Stimulated activated CD4-positive, alpha-beta T cell treated with anti-CD3 and anti-CD28 coated beads, Interleukin-12 subunit alpha, Interleukin-12 subunit beta, amount 100 ng/mL, for 4 hours (primary cell): ENCODE results near the gene EXTL1.

Experiments
- DNase-seq: peaks from one replicate; pipeline ENCODE4 v3.0.0-alpha.2; 2020

EXTL1 gene

DNA sequence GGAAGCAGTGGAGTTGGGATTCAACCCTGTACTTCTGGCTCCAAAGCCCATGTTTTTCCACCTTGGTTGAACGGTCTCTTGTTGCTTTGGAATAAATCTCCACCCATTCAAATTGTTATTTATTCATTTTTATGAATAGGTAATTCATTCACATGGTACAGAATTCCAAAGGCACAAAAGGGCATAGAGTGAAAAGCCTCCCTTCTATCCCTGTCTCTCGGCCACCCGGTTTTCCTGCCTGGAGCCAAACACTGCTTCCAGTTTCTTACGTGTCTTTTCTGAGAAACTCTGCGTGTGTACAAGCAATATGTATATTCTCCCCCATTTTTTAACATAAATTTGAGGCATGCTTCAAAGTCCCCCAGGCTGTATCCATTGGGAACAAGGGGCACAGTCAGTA, 3.9 kb downstream of the EXTL1 start:
- DNase-seq = no peak

DNA sequence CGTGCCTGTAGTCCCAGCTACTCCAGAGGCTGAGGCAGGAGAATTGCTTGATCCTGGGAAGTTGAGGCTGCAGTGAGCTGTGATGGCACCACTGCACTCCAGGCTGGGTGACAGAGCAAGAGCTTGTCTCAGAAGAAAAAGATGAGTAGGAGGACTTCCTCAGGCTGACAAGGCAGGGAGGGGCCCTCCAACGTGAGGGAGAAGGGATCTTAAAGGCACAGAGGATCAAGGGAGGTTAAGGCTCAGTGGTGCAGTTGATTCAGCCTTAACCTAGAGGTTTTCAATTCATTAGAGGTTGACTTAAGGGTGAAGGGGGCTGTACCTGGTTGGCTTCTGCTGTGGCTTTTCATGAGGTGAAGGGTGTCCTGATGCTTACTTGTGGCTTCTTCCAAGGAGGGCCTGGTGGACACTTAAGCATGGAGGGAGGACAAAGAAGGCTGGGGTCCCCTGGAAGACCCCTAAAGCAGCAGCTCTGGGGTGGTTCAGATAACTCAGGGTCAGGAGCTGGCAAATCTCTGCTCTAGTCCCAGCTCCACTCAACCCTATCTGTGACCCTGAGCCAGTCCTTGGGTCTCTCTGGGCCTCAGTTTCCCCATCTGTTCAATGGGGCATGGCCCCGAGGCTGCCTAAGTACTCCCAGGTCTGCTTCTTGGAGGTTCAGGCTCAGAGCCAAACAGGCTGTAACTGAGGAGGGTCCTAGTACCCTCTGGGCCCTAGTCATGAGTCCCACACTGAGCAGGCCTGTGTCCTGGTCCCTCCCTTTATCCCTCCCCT, 6.3 kb downstream of the EXTL1 start:
- no peak for DNase-seq

DNA sequence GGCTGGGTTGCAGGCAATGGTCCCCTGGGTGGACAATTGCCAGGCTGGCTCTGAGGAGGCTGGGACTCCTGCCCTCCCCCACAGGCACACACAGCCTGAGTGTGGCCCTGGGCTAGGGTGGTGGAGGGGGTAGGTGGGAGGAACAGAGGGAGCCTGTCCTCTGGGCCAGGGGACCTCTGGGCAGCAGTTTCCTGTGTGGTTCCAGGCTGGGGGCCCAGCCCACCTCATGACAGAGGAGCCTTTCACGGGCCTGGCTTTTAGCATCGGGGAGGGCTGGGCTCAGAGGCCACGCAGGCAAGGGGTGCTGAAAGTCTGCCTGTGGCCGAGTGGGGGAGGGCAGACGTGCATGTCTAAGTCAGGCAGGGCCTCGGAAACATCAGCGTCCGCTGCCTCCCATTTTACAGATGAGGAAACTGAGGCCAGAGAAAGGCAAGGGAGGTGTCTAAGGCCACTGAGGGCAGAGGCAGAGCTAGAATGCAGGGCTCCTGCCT, 7.0 kb downstream of the EXTL1 start:
- DNase-seq = no peak

DNA sequence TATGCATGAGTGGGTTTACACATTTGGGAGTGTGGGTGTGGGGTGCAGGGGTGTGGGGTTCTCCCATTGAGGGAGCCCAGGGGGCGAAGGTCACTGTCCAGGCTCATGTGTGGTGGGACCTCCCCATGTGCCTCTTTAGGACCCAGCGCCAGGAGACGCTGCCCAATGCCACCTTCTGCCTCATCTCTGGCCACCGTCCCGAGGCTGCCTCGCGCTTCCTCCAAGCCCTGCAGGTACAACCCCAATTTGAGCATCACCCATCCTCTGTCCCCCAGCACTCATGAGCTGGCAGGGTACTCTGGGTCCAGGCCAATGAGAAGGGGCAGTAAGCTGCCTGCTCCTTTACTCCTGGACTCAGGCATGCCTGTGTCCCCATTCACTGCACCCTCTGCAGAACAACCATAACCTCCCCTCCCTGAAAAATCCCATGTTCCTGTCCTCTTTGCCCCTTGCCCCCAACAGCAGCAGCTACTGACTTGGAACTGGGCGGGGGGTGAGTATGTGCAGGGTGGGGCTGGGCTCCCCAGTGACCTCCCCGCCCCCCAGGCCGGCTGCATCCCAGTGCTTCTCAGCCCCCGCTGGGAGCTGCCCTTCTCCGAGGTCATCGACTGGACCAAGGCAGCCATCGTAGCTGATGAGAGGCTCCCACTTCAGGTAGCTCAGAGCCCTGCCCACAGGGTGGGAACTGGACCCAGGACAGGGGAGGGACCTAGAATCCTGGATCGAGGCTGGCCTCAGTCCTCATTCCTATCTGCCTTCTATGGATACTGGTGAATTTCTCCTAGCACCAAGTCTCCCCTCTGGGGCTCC, 7.7 kb downstream of the EXTL1 start:
- no peak for DNase-seq

DNA sequence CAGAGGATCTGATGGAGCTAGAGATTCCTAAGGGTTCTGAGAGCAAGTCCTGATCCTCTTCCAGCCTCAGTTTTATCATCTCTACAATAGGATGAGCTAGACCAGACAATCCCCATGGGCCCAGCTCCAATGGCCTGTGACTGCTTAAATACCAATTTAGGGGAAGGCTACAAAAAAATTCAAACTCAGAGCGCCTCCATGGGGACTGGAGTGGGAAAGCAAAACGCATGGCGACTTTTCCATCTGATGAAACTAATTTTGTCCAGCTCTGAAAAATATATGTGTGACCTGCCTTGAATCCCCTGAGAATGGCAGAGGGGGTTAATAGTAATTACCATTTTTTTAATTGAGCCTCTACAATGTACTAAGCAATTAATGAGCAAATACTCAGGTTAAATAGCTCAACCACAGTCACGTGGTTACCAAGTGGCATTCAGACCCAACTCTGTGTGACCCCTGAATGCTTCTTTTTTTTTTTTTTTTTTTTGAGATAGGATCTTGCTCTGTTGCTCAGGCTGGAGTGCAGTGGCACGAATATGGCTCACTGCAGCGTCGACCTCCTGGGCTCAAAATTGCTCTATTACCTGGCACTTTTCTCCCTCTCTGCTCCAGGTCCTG, 8.4 kb downstream of the EXTL1 start:
- no peak for DNase-seq

DNA sequence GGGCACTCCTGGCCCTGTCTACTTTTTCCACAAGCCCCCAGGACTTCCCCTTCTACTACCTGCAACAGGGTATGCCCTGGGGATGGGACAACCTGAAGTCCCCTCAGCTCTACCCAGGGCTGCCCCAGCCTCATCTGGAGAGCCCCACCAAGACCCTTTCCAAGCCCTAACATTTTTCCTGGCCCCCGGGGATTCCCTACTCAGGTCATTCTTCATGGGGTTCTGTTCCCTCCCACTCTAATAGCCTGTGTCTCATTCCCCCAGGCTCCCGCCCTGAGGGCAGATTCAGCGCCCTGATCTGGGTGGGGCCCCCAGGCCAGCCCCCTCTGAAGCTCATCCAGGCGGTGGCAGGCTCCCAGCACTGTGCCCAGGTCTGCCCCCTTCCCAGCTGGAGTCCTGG, 9.6 kb downstream of the EXTL1 start:
- no peak for DNase-seq

DNA sequence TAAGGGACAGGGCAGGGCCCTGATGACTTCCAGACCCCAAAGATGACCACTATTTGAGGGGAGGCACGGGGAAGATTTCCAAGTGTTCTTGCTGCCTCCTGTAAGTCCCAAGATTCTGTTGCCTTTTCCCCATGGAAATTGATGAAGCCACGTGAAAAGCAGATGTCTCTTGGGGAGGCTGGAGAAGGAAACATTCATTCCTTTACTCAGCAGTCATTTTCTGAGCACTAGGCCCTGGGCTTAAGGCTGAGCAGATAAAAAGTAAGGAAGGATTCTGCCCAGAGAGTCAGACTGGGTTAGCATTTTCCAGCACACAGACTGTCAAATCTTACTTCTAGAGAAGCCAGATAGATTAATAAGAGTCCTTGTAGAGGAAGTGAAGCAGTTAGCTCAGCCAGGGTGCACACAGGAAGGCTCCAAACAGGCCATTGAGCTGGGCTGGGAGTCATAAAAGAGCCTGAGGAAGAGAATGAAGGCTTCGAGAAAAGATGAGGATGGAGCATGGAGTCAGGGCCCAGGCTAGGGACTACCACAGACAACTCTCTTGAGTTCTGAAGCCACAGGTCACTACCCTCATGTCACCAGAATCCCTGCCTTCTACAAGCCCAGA, 10.1 kb downstream of the EXTL1 start:
- DNase-seq = no peak

DNA sequence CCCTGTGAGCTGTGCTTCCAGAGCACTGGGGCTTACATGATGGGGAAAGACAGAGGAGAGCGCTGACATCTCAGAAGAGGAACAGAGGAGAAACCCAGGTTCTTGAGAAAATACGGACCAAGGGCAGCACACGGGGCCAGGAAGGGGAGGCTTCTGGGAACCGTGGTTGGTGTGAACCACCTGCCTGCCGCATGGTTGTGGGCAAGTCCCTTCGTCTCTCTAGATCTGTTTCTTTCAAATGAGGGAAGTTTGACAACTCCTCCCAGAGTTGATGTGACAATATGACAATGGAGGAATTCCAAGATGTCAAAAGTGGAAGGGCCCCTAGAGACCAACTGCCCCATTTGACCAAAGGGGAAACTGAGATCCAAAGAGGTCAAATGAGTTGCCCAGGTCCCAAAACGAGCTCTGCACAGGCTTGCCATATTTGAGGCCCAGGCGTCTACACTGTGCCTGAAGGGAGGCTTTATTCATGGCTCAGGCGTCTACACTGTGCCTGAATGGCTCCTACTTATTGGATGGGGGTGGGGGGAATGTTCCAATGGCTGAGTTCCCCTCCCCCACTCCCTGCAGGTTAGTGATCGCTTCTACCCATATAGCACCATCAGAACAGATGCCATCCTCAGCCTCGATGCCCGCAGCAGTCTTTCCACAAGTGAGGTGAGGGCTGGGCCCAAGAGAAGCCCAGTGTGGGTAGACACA, 11.2 kb downstream of the EXTL1 start:
- DNase-seq = no peak

DNA sequence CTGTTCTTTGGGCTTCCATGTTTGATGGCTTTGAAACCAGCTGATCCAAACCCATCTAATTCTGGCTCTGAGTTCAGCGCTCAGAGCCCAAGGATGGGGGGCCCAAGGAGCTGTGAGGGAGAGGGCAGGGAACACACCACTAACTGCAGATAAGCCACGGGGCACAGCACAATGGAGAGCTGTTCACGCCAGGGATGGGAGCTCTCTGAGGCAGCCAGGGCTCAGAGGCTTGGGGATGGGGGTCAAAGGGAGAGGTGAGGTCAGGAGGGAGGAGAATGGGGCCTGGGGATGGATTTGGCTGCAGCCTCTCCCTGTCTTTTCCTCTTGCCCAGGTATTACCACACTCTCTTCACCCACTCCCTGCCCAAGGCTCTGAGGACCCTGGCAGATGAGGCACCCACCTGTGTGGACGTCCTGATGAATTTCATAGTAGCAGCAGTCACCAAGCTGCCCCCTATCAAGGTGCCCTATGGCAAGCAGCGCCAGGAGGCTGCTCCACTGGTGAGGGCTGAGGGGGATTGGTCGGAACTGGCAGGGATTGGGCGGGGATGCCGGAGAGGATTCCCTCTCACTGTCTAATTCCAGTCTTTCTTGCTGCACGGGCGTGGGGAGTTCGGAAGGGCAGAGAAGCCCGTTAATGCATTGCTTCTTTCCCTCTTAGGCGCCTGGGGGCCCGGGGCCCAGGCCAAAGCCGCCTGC, 13.1 kb downstream of the EXTL1 start:
- peak; percentile 6 for DNase-seq

DNA sequence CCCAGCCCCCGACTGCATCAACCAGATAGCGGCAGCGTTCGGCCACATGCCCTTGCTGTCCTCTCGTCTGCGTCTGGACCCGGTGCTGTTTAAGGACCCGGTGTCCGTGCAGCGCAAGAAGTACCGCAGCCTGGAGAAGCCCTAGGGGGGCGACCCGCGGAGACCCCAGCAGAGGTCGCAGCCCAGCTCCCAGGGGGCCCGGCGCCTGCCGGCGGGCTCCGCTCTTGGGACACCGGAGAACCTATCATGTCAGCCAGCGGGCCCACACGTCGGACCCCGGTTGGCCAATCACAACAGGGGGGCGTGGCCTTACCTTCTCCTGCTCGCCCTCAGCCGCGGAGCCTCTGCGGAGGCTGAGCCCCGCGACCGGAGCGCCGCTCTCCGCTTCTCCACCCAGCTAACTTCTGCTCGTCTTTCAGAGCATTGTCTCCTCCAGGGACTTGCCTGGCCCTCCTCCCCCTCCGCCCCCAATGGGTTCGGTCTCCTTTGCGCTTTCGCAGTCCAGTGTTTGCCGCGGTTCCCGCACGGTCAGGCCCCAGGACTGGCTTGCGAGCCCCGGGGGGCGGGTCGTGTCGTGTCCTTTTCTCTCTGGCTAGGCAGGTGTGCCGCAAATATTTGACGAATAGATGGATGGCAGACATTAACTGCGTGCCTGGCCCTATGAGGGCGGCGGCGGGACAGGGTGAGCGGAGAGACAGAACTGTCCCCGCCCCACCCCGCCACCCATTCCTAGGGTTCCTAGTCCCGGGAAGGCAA, 13.8 kb downstream of the EXTL1 start:
- peak; percentile 89 for DNase-seq

DNA sequence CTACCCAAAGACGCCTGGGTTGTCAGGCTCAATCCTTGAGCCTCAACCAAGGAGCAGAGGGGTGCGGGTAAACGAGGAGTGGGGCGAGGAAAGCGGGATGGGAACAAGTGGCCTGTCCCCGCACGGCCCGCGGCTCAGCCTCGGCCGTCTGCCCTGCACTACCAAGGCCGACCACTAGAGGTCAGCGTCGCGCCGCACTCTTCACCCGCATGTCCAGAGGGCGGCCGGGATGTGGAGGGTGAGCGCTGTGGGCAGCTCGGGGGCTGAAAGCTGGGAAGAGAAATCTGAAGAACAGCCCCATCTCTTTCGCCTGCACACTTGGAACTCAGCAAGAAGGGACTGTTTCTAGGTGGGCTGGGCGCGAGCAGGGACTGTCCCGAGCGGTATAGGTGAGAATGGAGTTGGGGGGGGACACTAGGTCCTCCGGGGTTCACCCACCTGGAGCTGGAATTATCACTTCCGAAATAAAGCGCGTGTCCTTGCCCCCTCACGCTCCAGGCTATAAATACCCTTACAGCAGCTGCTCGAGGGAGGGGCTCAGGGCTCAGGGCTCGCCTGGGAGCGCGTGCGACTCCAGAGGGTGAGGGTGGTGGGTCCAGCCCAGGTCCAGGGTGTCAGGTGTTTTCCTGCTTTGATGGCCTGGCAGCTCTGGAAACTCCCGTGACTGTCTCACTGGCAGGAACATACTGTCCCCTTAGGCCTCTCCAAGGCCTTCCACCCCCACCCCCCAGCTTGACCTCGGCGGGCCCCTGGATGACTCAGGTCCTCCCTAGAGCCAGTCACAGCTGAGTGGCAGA, 14.6 kb downstream of the EXTL1 start:
- peak; percentile 79 for DNase-seq

DNA sequence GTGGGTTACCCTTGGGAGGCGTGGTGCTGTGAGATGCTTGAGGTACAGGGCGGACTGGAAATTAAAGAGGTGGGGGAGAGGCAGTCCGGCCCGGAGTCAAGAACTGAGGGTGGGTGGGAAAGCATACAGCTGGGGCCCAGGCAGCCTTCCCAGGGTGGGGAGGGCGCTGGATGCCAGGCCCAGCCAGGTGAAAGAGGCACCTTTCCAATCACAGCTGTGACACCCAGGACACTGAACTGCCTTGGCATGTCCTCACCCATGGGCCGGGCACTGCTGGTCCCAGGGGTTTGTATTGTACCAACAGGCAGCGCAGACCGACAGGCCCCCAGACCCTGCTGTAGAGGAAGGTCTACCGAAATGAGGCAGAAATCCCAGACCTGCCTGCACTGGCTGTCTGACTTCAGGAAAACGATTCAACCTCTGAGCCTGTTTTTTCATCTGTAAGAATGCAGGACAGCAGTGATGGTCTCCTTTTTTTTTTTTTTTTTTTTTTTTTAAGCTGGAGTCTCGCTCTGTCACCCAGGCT, 15.2 kb downstream of the EXTL1 start:
- DNase-seq = no peak

DNA sequence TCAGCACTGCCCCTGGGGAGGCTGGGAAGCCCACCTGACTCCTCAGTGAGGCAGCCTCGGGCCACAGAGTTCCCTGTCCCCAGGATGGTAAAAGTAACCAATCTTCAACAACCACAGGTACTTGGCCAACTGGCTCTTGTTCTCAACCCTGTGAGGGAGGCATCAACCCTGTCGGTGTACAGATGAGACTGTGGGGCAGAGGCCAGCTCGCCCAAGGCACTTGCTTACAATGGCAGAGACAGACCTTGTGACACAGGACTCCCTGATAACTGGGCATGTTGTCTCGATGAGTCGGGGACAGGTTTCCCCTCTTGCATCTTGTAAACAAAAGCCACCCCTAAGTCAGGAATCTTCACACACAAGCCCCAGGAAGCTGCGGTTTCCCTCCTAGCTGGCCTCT, 16.3 kb downstream of the EXTL1 start:
- DNase-seq = no peak

DNA sequence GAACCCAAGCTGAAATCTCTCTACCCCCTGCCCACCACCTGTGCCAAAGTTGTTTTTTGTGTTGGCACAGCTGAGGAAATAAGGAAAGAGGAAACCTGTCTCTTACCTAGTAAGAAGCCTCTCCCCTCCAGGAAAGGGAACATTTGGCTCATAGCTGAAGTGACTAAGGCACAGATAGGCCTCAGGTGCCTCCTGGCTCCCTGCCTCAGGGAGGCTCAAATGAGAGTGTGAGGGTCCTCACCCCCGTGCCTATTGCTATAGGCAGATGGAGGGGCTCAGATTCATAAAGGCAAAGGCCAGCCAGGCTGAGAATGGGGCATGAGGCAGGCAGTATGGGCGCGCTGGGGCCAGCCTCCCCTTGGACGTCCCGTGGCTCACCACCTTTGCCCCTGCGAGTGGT, 16.9 kb downstream of the EXTL1 start:
- no peak for DNase-seq

DNA sequence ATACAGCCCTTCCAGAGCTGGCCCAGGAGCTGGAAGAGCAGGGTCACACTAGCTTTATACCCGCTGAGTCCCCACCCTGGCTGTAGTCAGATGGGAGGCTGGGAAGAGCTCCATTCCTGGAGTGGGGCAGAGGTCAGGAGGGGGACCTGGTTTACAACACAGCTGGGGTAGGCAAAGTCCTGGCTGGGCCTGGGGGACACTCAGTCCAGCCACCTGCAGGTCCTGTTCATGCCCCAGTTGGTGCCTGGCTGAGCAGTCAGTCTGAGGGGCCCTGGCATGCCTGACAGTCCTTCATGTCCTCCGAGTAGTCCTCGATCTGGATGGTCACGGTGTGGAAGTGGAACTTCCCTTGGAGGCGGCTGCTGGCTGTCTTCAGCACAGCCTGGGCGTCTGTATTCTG, 17.3 kb downstream of the EXTL1 start:
- no peak for DNase-seq

DNA sequence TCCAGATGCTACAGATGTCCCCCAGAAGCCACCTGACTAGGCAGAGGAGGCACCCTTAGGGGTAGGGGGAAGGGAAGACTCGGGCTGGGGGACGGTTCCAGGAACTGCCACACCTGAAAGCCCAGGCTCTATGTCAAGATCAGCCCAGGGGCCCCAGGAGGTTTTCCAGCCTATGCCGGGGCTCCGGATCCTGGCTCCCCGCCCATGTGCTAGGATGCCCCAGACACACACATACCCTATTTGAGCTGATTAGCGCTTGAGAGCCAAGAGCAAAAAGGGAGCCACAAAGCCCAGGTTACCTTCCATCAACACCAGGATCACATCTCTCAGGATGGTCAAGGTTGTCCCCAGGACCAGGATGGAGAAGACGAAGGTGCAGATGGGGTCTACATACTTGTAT, 19.8 kb downstream of the EXTL1 start:
- DNase-seq = no peak

DNA sequence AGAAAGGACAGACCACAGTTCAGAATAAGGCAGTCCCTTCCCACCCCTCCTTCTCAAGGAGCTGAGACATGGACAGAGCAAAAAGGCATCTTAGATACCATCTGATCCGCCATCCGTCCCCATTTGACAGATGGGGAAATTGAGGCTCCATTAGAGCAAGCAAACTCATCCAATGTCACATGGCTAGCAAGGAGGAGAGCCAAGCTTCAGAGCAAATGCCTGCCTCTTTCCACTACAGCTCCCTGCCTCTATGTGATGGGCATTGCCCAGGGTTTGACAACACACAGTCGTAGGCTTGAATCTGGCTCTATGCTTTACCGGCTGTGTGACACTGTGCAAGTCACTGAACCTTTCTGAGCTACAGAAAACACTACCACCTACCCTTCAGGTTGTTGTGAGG, 20.4 kb downstream of the EXTL1 start:
- no peak for DNase-seq

DNA sequence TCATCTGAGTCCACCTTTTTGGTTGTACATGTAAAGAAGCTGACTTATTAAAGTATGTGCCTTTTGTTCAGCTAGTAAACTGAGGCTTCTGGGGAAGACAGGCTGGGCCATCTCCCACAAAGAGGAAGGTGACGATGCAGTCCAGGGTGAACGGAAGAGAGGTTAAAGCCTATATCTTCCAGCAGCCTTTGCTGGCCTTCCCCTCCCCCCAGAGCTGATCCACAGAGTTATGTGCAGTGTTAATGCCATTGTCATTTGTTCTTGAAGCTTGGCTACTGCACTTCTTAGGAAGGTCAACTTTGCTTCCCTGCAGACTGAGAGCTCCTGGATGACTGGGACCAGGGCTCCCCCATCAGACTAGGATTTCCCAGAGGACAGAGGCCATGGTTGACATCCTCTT, 22.2 kb downstream of the EXTL1 start:
- DNase-seq = no peak

DNA sequence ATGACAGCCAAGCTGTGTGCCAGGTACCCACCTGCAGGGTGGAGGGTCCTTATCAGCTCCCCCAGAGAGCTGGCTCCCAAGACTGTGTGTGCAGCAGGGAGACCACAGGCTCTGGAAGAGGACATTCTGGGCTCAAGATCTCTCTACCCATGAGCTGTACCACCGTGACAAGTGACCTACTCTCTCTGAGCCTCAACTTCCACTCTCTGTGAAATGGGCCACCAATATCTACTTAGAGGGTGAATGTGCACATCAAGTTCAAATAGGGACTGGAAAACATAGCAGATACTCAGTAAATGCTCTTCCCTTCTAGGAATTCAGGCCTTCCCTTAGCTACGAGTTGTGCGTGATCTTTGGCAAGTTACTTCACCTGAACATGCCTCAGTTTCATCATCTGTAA, 22.8 kb downstream of the EXTL1 start:
- no peak for DNase-seq
